GM12878 (cell line): Measurements from ENCODE around the gene ZXDC. TPM values are rescaled to one million over a fixed set of nuclear protein-coding genes. Genes with fewer than 3 reads are reported as not detected.

ENCODE experiments used
- CHD2 ChIP-seq: IDR thresholded peaks from 2 replicates; pipeline ENCODE4 v1.6.1; 2011; ENCODE audit warnings: low read depth, low read length, improper control_type of control experiment, borderline replicate concordance
- CREB1 ChIP-seq: IDR thresholded peaks from 2 replicates; pipeline ENCODE4 v1.6.1; 2012; ENCODE audit warnings: low read depth, mild to moderate bottlenecking, inconsistent platforms
- DPF2 ChIP-seq: fragments of 450-650 bp; IDR thresholded peaks from 2 replicates; pipeline ENCODE4 v1.6.1; 2017; ENCODE audit warnings: mild to moderate bottlenecking
- EZH2 ChIP-seq: IDR thresholded peaks from 2 replicates; pipeline ENCODE4 v1.6.1; 2012; ENCODE audit warnings: low read depth, mild to moderate bottlenecking, control low read depth, inconsistent platforms, low read length, borderline replicate concordance; ENCODE audit not compliant: control insufficient read depth
- HDGF ChIP-seq: fragments of 450-650 bp; IDR thresholded peaks from 2 replicates; pipeline ENCODE4 v1.6.1; 2016; ENCODE audit warnings: antibody characterized with exemption
- IKZF1 ChIP-seq: fragments of 450-650 bp; conservative IDR thresholded peaks from 2 replicates; pipeline ENCODE4 v1.6.1; 2017; ENCODE audit warnings: antibody characterized with exemption, mild to moderate bottlenecking
- JUND ChIP-seq: IDR thresholded peaks from 2 replicates; pipeline ENCODE4 v1.6.1; 2012; ENCODE audit warnings: low read depth, mild to moderate bottlenecking, low read length, improper control_type of control experiment, moderate library complexity
- MTA3 ChIP-seq: IDR thresholded peaks from 2 replicates; pipeline ENCODE4 v1.6.1; 2012; ENCODE audit warnings: low read length, inconsistent platforms, borderline replicate concordance
- MXI1 ChIP-seq: fragments of 150-350 bp; IDR thresholded peaks from 2 replicates; pipeline ENCODE4 v1.6.1; 2011; ENCODE audit warnings: low read depth, mild to moderate bottlenecking, inconsistent platforms, low read length, improper control_type of control experiment
- RB1 ChIP-seq: fragments of 450-650 bp; formaldehyde crosslinking; IDR thresholded peaks from 2 replicates; pipeline ENCODE4 v1.6.1; 2017; ENCODE audit warnings: mild to moderate bottlenecking, borderline replicate concordance
- SMAD5 ChIP-seq: IDR thresholded peaks from 2 replicates; pipeline ENCODE4 v1.6.1; 2016; ENCODE audit warnings: antibody characterized with exemption, low read depth
- SRF ChIP-seq, 2 experiments: IDR thresholded peaks; 2 replicates each; pipeline ENCODE4 v1.6.1; 2011; ENCODE audit warnings: low read depth in 2 of 2, low read length in 2 of 2, mild to moderate bottlenecking in 1 of 2, moderate library complexity in 1 of 2
- ZNF207 ChIP-seq: fragments of 450-650 bp; IDR thresholded peaks from 2 replicates; pipeline ENCODE4 v1.6.1; 2014; ENCODE audit warnings: antibody characterized with exemption, mild to moderate bottlenecking, borderline replicate concordance
- ZNF24 ChIP-seq: fragments of 450-650 bp; IDR thresholded peaks from 2 replicates; pipeline ENCODE4 v1.6.1; 2017; ENCODE audit warnings: antibody characterized with exemption, mild to moderate bottlenecking
- ZZZ3 ChIP-seq: IDR thresholded peaks from 2 replicates; pipeline ENCODE4 v1.6.1; 2011; ENCODE audit warnings: low read depth; ENCODE audit not compliant: control insufficient read depth, insufficient read length
- polyA plus RNA-seq, 11 experiments: library from polyadenylated mRNA; depleted of rRNA in 4 of 11; unstranded in 6 of 11; stranded (reverse) in 5 of 11; fragments of >200 nt; fragmentation: Nextera tagmentation in 4 of 11; fragmentation: Illumina TruSeq in 1 of 11; extraction: Ambion mirVana in 4 of 11; extraction: Trizol in 1 of 11; gene quantifications; 1 replicate in 1 of 11; 2 replicates in 10 of 11; pipeline versions ENCODE4 v1.2.1 to v1.2.3, GENCODE V29; 2011 to 2016; ENCODE audit warnings: inconsistent platforms in 2 of 11, missing spikeins in 2 of 11, low read depth in 1 of 11
- total RNA-seq, 4 experiments: library from RNA; depleted of rRNA in 3 of 4; stranded (reverse); fragments of >200 nt in 3 of 4; fragmentation: Illumina TruSeq in 1 of 4; extraction: Trizol in 1 of 4; gene quantifications; 2 replicates each; pipeline versions ENCODE4 v1.2.1 to v1.2.3, GENCODE V29; 2013 to 2021
- TF ChIP-seq, protein P1 (sequence below), 3 experiments: IDR thresholded peaks in 2 of 3; conservative IDR thresholded peaks in 1 of 3; 2 replicates each; pipeline ENCODE4 v1.5.1; 2011; ENCODE audit warnings: low read depth in 3 of 3, low read length in 3 of 3, mild to moderate bottlenecking in 3 of 3, control low read depth in 2 of 3, moderate library complexity in 2 of 3, inconsistent platforms in 1 of 3, mixed read lengths in 1 of 3; ENCODE audit not compliant: control insufficient read depth in 2 of 3, insufficient read depth in 1 of 3; ENCODE audit errors: extremely low read depth in 1 of 3
- TF ChIP-seq, protein P2 (sequence below): fragments of 450-650 bp; IDR thresholded peaks from 2 replicates; pipeline ENCODE4 v1.6.1; 2017; ENCODE audit warnings: mild to moderate bottlenecking, low read depth, inconsistent platforms; ENCODE audit not compliant: poor library complexity, severe bottlenecking
- TF ChIP-seq, protein P3 (sequence below): IDR thresholded peaks from 2 replicates; pipeline ENCODE4 v1.6.1; 2012; ENCODE audit warnings: mild to moderate bottlenecking, low read depth, low read length
- TF ChIP-seq, protein P4 (sequence below): fragments of 450-650 bp; IDR thresholded peaks from 2 replicates; pipeline ENCODE4 v1.6.1; 2018; ENCODE audit warnings: borderline replicate concordance, mild to moderate bottlenecking; ENCODE audit not compliant: partially characterized antibody
- TF ChIP-seq, protein P5 (sequence below): fragments of 450-650 bp; IDR thresholded peaks from 2 replicates; pipeline ENCODE4 v1.6.1; 2016; ENCODE audit warnings: mild to moderate bottlenecking

The ZXDC gene
- total and polyA plus RNA-seq, 10 of the 15 experiments (the other 5 are each of a cell fraction or from before 2014, with no cell fraction given): 0.72 to 15.3 (median 8.5) TPM

DNA sequence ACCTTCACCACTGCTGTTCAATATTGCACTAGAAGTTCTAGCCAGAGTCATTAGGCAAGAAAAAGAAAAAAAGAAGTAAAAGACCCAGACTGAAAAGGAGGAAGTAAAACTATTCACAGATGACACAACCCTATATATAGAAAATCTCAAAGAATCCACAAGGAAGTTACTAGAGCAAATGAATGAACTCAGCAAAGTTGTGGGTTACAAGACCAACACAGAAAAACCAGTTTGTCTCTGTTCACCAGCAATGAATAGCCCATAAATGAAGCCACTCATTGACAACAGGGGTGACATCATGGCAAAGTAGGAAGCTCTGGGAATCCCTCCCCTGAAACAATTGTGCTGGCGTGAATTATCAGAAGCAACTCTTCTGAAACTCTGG, 76.3 kb downstream of the ZXDC start (continued):
- TF ChIP-seq, protein P1, sequence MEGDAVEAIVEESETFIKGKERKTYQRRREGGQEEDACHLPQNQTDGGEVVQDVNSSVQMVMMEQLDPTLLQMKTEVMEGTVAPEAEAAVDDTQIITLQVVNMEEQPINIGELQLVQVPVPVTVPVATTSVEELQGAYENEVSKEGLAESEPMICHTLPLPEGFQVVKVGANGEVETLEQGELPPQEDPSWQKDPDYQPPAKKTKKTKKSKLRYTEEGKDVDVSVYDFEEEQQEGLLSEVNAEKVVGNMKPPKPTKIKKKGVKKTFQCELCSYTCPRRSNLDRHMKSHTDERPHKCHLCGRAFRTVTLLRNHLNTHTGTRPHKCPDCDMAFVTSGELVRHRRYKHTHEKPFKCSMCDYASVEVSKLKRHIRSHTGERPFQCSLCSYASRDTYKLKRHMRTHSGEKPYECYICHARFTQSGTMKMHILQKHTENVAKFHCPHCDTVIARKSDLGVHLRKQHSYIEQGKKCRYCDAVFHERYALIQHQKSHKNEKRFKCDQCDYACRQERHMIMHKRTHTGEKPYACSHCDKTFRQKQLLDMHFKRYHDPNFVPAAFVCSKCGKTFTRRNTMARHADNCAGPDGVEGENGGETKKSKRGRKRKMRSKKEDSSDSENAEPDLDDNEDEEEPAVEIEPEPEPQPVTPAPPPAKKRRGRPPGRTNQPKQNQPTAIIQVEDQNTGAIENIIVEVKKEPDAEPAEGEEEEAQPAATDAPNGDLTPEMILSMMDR (IDR thresholded peaks at IDR 0.05 in 2 of 3, conservative IDR thresholded peaks at IDR 0.05 in 1 of 3; ENCODE audit: control insufficient read depth in 2 of 3, extremely low read depth in 1 of 3, insufficient read depth in 1 of 3, low read depth in 3 of 3, low read length in 3 of 3): no peak
- TF ChIP-seq IKZF1 (peak; percentile 52), RB1 (no peak), JUND (no peak), MXI1 (no peak), HDGF (no peak), MTA3 (no peak), CHD2 (no peak), CREB1 (0 out of 2 replicates have a peak, but pooled peaks have one; percentile 28), DPF2 (no peak), ZNF207 (no peak), ZNF24 (no peak), EZH2 (no peak), SMAD5 (no peak), SRF (IDR thresholded peaks at IDR 0.05; ENCODE audit: low read depth in 2 of 2, low read length in 2 of 2) (no peak), ZZZ3 (no peak)
- TF ChIP-seq, protein P2, sequence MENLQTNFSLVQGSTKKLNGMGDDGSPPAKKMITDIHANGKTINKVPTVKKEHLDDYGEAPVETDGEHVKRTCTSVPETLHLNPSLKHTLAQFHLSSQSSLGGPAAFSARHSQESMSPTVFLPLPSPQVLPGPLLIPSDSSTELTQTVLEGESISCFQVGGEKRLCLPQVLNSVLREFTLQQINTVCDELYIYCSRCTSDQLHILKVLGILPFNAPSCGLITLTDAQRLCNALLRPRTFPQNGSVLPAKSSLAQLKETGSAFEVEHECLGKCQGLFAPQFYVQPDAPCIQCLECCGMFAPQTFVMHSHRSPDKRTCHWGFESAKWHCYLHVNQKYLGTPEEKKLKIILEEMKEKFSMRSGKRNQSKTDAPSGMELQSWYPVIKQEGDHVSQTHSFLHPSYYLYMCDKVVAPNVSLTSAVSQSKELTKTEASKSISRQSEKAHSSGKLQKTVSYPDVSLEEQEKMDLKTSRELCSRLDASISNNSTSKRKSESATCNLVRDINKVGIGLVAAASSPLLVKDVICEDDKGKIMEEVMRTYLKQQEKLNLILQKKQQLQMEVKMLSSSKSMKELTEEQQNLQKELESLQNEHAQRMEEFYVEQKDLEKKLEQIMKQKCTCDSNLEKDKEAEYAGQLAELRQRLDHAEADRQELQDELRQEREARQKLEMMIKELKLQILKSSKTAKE: peak; percentile 21
- TF ChIP-seq, protein P3, sequence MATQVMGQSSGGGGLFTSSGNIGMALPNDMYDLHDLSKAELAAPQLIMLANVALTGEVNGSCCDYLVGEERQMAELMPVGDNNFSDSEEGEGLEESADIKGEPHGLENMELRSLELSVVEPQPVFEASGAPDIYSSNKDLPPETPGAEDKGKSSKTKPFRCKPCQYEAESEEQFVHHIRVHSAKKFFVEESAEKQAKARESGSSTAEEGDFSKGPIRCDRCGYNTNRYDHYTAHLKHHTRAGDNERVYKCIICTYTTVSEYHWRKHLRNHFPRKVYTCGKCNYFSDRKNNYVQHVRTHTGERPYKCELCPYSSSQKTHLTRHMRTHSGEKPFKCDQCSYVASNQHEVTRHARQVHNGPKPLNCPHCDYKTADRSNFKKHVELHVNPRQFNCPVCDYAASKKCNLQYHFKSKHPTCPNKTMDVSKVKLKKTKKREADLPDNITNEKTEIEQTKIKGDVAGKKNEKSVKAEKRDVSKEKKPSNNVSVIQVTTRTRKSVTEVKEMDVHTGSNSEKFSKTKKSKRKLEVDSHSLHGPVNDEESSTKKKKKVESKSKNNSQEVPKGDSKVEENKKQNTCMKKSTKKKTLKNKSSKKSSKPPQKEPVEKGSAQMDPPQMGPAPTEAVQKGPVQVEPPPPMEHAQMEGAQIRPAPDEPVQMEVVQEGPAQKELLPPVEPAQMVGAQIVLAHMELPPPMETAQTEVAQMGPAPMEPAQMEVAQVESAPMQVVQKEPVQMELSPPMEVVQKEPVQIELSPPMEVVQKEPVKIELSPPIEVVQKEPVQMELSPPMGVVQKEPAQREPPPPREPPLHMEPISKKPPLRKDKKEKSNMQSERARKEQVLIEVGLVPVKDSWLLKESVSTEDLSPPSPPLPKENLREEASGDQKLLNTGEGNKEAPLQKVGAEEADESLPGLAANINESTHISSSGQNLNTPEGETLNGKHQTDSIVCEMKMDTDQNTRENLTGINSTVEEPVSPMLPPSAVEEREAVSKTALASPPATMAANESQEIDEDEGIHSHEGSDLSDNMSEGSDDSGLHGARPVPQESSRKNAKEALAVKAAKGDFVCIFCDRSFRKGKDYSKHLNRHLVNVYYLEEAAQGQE: no peak
- TF ChIP-seq, protein P4, sequence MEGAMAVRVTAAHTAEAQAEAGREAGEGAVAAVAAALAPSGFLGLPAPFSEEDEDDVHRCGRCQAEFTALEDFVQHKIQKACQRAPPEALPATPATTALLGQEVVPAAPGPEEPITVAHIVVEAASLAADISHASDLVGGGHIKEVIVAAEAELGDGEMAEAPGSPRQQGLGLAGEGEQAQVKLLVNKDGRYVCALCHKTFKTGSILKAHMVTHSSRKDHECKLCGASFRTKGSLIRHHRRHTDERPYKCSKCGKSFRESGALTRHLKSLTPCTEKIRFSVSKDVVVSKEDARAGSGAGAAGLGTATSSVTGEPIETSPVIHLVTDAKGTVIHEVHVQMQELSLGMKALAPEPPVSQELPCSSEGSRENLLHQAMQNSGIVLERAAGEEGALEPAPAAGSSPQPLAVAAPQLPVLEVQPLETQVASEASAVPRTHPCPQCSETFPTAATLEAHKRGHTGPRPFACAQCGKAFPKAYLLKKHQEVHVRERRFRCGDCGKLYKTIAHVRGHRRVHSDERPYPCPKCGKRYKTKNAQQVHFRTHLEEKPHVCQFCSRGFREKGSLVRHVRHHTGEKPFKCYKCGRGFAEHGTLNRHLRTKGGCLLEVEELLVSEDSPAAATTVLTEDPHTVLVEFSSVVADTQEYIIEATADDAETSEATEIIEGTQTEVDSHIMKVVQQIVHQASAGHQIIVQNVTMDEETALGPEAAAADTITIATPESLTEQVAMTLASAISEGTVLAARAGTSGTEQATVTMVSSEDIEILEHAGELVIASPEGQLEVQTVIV: no peak
- TF ChIP-seq, protein P5, sequence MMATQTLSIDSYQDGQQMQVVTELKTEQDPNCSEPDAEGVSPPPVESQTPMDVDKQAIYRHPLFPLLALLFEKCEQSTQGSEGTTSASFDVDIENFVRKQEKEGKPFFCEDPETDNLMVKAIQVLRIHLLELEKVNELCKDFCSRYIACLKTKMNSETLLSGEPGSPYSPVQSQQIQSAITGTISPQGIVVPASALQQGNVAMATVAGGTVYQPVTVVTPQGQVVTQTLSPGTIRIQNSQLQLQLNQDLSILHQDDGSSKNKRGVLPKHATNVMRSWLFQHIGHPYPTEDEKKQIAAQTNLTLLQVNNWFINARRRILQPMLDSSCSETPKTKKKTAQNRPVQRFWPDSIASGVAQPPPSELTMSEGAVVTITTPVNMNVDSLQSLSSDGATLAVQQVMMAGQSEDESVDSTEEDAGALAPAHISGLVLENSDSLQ: no peak
